ENCODE data around the gene EXOC7. TPM values are rescaled to one million over a fixed set of nuclear protein-coding genes. Genes with fewer than 3 reads are reported as not detected.

EXOC7 gene
- polyA plus RNA-seq, 1 donor from 2014 or later = 146 TPM

GRCh38 chr17:76120658-76121008 is 17.0 kb upstream of the EXOC7 start:
- H3K9ac ChIP-seq (ENCODE audit: low read length) = no peak overlapping the region
- no peak overlapping the region for H3K4me3 ChIP-seq (ENCODE audit: low read length)
- no peak for TF ChIP-seq TAF1 (IDR thresholded peaks at IDR 0.05; ENCODE audit: low read depth)
- TF ChIP-seq RAD21 (conservative IDR thresholded peaks at IDR 0.05) = no peak
- TF ChIP-seq POLR2AphosphoS5 (IDR thresholded peaks at IDR 0.05) = no peak
- no peak for TF ChIP-seq EZH2 (IDR thresholded peaks at IDR 0.05; ENCODE audit: borderline replicate concordance, insufficient read depth, low read length, poor library complexity, severe bottlenecking)
- TF ChIP-seq SMC3 (conservative IDR thresholded peaks at IDR 0.05; ENCODE audit: poor library complexity) = no peak
- TF ChIP-seq CTCF (IDR thresholded peaks at IDR 0.05; ENCODE audit: poor library complexity, severe bottlenecking) = no peak
- no peaks in the 10 kb centered on the region for H4K20me1 ChIP-seq (ENCODE audit: insufficient read depth)
- H3K27me3 ChIP-seq (ENCODE audit: insufficient read depth, low read depth, low read length) = no peaks in the 10 kb centered on the region
- no peak overlapping the region for H3K4me2 ChIP-seq (ENCODE audit: low read length)
- H3K36me3 ChIP-seq (ENCODE audit: insufficient read depth, low read length) = no peaks in the 10 kb centered on the region
- no peaks in the 10 kb centered on the region for H3K79me2 ChIP-seq (replicated peaks; ENCODE audit: insufficient read depth, low read length)
- H3K9me3 ChIP-seq (ENCODE audit: low read length) = no peaks in the 10 kb centered on the region
- no peak overlapping the region for H3K27ac ChIP-seq (ENCODE audit: low read length)
- no peak overlapping the region for H2AFZ ChIP-seq (ENCODE audit: low read depth, low read length)
- H3F3A ChIP-seq (ENCODE audit: insufficient read depth, low read length, poor library complexity, severe bottlenecking) = no peaks in the 10 kb centered on the region
- no peaks in the 10 kb centered on the region for H3K9me2 ChIP-seq (ENCODE audit: insufficient read depth, low read length)

- no peak overlapping the region for H3K4me2 ChIP-seq (ENCODE audit: low read length)
- no peak overlapping the region for H2AFZ ChIP-seq (ENCODE audit: low read depth, low read length)
These were observed 16.1 kb upstream of the EXOC7 start for GRCh38 chr17:76119409-76120371.

More at GRCh38 chr17:76119409-76120371, 16.1 kb upstream of the EXOC7 start:
- no peaks in the 10 kb centered on the region for H3F3A ChIP-seq (ENCODE audit: insufficient read depth, low read length, poor library complexity, severe bottlenecking)
- H3K9me2 ChIP-seq (ENCODE audit: insufficient read depth, low read length) = no peaks in the 10 kb centered on the region
- no peaks in the 10 kb centered on the region for H3K27me3 ChIP-seq (ENCODE audit: insufficient read depth, low read depth, low read length)
- H3K4me3 ChIP-seq (ENCODE audit: low read length) = no peak overlapping the region
- H3K9ac ChIP-seq (ENCODE audit: low read length) = no peak overlapping the region
- no peak overlapping the region for H3K27ac ChIP-seq (ENCODE audit: low read length)
- H3K9me3 ChIP-seq (ENCODE audit: low read length) = no peaks in the 10 kb centered on the region
- TF ChIP-seq REST (IDR thresholded peaks at IDR 0.05; ENCODE audit: borderline replicate concordance) (no peak), RAD21 (conservative IDR thresholded peaks at IDR 0.05) (no peak), CTCF (IDR thresholded peaks at IDR 0.05; ENCODE audit: poor library complexity, severe bottlenecking) (no peak), TAF1 (IDR thresholded peaks at IDR 0.05; ENCODE audit: low read depth) (no peak), EP300 (conservative IDR thresholded peaks at IDR 0.05; ENCODE audit: poor library complexity, severe bottlenecking) (no peak), EZH2 (IDR thresholded peaks at IDR 0.05; ENCODE audit: borderline replicate concordance, insufficient read depth, low read length, poor library complexity, severe bottlenecking) (no peak), MXI1 (conservative IDR thresholded peaks at IDR 0.05; ENCODE audit: poor library complexity, severe bottlenecking) (no peak), POLR2AphosphoS5 (IDR thresholded peaks at IDR 0.05) (no peak), SMC3 (conservative IDR thresholded peaks at IDR 0.05; ENCODE audit: poor library complexity) (no peak)
- no peaks in the 10 kb centered on the region for H3K36me3 ChIP-seq (ENCODE audit: insufficient read depth, low read length)
- no peaks in the 10 kb centered on the region for H3K79me2 ChIP-seq (replicated peaks; ENCODE audit: insufficient read depth, low read length)
- H4K20me1 ChIP-seq (ENCODE audit: insufficient read depth) = no peaks in the 10 kb centered on the region
